Lower leg skin (tissue), 3 donors: Measurements from ENCODE around the gene MATCAP1.

ENCODE experiments used
- POLR2A ChIP-seq, 2 donors: fragments of 450-650 bp; IDR thresholded peaks; one replicate each; pipeline ENCODE4 v1.6.1; 2016 to 2017; ENCODE audit warnings: antibody characterized with exemption in 2 of 2, mild to moderate bottlenecking in 1 of 2, moderate library complexity in 1 of 2
- TF ChIP-seq, protein P1 (sequence below), 3 donors: fragments of 450-650 bp; IDR thresholded peaks; one replicate each; pipeline ENCODE4 v1.5.1; 2016; ENCODE audit warnings: antibody characterized with exemption in 3 of 3, mild to moderate bottlenecking in 3 of 3, moderate library complexity in 2 of 3

- TF ChIP-seq, protein P1, sequence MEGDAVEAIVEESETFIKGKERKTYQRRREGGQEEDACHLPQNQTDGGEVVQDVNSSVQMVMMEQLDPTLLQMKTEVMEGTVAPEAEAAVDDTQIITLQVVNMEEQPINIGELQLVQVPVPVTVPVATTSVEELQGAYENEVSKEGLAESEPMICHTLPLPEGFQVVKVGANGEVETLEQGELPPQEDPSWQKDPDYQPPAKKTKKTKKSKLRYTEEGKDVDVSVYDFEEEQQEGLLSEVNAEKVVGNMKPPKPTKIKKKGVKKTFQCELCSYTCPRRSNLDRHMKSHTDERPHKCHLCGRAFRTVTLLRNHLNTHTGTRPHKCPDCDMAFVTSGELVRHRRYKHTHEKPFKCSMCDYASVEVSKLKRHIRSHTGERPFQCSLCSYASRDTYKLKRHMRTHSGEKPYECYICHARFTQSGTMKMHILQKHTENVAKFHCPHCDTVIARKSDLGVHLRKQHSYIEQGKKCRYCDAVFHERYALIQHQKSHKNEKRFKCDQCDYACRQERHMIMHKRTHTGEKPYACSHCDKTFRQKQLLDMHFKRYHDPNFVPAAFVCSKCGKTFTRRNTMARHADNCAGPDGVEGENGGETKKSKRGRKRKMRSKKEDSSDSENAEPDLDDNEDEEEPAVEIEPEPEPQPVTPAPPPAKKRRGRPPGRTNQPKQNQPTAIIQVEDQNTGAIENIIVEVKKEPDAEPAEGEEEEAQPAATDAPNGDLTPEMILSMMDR (IDR thresholded peaks at IDR 0.05) = no peak
- TF ChIP-seq POLR2A (IDR thresholded peaks at IDR 0.05) = no peak
Measured at GRCh38 chr16:67181346-67181745, 2.4 kb downstream of the MATCAP1 start.
